ENCODE data around the gene NUDT1.
A peak's percentile ranks its signal among the peaks of the same experiment; 100 is the strongest.

The NUDT1 gene

GRCh38 chr7:2248984-2249694, 7.1 kb downstream of the NUDT1 start:
- peak; percentile 54 for ATAC-seq
- DNase-seq = peak; percentile 44

- DNase-seq (no peak), ATAC-seq (no peak)
Observed at GRCh38 chr7:2249744-2250323, 7.8 kb downstream of the NUDT1 start.

GRCh38 chr7:2251381-2251780, 9.4 kb downstream of the NUDT1 start:
- no peak for ATAC-seq

GRCh38 chr7:2251841-2252771, 10.1 kb downstream of the NUDT1 start:
- DNase-seq (peak; percentile 35), ATAC-seq (peak; percentile 20)

More at GRCh38 chr7:2251381-2251780, 9.4 kb downstream of the NUDT1 start:
- DNase-seq = no peak

- ATAC-seq (no peak), DNase-seq (no peak)
Observed at GRCh38 chr7:2253021-2253420, 11.0 kb downstream of the NUDT1 start.

- DNase-seq (no peak), ATAC-seq (no peak)
Observed at GRCh38 chr7:2253525-2254244, 11.7 kb downstream of the NUDT1 start.

- DNase-seq = no peak
- no peak for ATAC-seq
Observed at GRCh38 chr7:2254429-2255144, 12.6 kb downstream of the NUDT1 start.

- no peak for DNase-seq
- ATAC-seq = peak; percentile 19
Observed at GRCh38 chr7:2255145-2256139, 13.4 kb downstream of the NUDT1 start.

- DNase-seq (no peak), ATAC-seq (no peak)
Observed at GRCh38 chr7:2256306-2257045, 14.4 kb downstream of the NUDT1 start.

- ATAC-seq = no peak
- no peak for DNase-seq
Observed at GRCh38 chr7:2257046-2257551, 15.1 kb downstream of the NUDT1 start.

- DNase-seq (no peak), ATAC-seq (no peak)
Observed at GRCh38 chr7:2257651-2258050, 15.6 kb downstream of the NUDT1 start.

GRCh38 chr7:2258661-2259365, 16.8 kb downstream of the NUDT1 start:
- DNase-seq (no peak), ATAC-seq (no peak)

- DNase-seq = no peak
- ATAC-seq = no peak
Observed at GRCh38 chr7:2259480-2259879, 17.5 kb downstream of the NUDT1 start.

GRCh38 chr7:2260820-2261219, 18.8 kb downstream of the NUDT1 start:
- ATAC-seq (no peak), DNase-seq (no peak)

- DNase-seq (peak; percentile 36), ATAC-seq (peak; percentile 52)
Observed at GRCh38 chr7:2261611-2262010, 19.6 kb downstream of the NUDT1 start.

- DNase-seq (no peak), ATAC-seq (no peak)
Observed at GRCh38 chr7:2263176-2263575, 21.1 kb downstream of the NUDT1 start.

- DNase-seq (no peak), ATAC-seq (no peak)
Observed at GRCh38 chr7:2264158-2264557, 22.1 kb downstream of the NUDT1 start.

GRCh38 chr7:2266911-2267310, 24.9 kb downstream of the NUDT1 start:
- no peak for DNase-seq
- no peak for ATAC-seq
